ENCODE results near the gene RPUSD1. TPM values are rescaled to one million over a fixed set of nuclear protein-coding genes. Genes with fewer than 3 reads are reported as not detected.

Gene RPUSD1
- total RNA-seq = 31.3 and 38.1 TPM in 2 replicates

DNA sequence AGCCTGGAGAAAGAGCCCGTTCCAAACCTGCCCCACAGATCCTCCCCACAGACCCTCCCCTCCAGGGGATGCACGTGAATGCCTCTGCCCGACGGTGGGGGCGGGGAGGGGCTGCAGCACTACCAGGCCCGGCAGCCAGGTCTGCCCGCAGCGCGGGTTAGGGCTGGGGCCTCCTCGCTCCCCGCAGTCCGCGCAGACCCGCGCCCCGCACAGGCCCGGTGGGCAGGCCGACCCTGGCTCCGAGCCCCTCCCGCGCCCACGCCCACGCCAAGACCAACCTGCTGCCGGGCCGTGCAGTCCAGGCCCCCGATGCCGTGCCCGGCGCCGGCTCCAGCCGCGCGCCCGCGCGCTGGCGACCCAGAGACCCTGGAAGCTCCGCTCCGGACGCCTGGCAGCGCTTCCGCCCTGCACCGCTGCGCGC is at the start of gene RPUSD1:
TSS of gene RPUSD1 (minus strand) at position 404 of the 421 bp plus-strand sequence. CDS start 644 bp downstream, outside the sequence.

GRCh38 chr16:799948-800833 is 12.0 kb upstream of the RPUSD1 start, which contains the start of gene GNG13:
GNG13 (minus strand) TSS chr16:800734; CDS start chr16:799077, 1,657 bp downstream.

DNA sequence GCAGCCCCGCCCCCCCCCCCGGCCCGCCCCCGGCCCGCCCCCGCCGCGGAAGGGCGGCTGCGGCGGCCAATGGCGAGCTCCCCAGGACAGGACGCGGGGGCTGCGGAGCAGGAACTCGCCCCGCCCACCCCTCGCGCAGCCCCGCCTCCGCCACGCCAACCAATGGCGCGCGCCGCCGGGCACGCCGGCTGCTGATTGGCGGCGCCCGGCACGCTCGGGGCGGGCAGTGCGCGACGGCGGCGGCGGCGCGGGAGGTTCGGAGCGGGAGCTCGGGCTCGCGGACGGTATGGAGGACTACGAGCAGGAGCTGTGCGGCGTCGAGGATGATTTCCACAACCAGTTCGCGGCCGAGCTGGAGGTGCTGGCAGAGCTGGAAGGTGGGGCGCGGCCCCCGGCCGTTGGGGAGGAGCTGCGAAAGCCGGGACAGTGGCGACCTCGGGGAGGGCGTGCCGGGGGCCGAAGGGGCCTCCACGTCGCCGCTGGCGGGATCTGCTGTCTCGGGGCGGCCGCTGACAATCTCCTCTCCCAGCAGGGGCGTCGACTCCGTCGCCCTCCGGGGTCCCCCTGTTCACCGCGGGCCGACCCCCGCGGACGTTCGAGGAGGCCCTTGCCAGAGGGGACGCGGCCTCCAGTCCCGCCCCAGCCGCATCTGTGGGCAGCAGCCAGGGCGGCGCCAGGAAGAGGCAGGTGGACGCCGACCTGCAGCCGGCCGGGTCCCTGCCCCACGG is 382 bp upstream of the RPUSD1 start, which contains the start of gene CHTF18:
TSS of gene CHTF18 (plus strand) at position 222 of the 728 bp plus-strand sequence. CDS start at position 287, 65 bp downstream.

DNA sequence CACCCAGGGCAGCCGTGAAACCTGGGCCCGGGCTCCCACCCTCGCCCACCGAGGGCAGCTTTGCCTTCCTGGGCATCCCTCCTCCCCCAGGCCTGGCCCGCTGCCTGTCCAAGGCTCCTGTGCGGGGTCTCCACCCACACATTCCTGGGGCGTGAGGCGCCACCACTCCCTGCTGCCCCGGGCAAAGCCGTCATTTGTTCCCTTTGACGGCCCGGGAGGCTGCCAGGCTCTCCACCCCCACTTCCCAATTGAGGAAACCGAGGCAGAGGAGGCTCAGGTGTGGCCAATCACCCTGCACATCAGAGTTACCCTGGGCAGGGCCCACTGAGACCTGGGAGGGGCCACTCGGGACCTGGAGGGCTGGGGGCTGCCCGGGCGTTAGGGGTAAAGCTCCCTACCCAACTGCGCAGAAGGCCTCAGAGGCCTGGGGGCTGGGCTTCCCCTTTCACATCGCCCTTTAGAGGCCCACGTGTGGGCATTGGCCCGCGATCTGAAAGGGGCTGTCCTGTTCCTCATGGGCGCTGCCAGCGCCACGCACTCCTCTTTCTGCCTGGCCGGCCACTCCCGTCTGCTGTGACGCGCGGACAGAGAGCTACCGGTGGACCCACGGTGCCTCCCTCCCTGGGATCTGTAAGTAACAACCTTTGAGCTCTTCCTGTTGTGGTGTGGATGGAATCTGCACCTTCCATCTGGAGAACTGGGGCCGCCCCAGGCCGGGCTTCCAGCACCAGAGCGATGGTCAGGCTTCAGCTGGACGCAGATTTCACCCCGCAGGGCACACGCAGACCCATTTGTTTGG is 27.4 kb downstream of the RPUSD1 start, which contains the start of gene MSLN:
TSS of gene MSLN (plus strand) at position 190 of the 799 bp plus-strand sequence. CDS start 1,947 bp downstream, outside the sequence.

DNA sequence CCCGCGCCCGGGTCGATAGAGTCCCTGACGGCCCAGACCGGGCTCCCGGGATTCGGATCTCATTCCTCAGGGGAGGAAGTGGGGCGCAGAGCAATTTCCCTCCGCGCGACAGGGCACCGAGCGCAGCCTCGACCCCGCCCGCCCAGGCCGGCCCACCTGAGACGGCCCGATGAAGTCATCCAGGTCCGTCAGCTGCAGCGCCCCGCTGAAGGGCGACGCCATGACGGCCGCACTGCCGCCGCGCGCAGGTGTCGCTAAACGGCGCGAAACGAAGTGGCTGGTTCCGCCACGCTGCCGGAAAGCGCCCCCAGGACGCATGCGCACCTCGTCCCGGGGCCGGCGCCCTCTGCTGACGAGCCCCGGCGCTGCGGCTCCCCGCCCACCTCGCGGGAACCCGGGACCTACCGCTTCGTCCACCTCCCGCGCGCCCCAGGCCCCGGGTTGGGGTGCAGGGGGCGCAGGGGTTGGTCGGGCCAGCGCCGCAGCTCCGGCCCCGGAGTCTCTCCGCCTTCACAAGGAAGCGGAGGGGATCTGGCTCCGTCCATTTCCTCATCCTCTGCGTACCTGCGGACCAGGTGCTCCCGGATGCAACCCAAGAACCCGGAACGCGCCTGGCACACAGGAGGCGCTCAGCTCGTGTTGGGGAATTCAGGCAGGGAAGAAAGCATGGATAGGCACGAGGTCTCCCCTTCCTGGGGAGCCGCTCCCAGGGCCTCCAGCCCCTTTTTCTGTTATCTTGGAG is 47.2 kb downstream of the RPUSD1 start, which contains the start of gene CIAO3:
TSS of gene CIAO3 (minus strand) at position 234 of the 742 bp plus-strand sequence. CDS start at position 222, 12 bp downstream.

Other genes with a start within 250 kb of the RPUSD1 start
- not detected in 2 replicates for gene PRR35, start 228.0 kb downstream of the RPUSD1 start, total RNA-seq
- under 0.01 TPM in 1 of 2 replicates, not detected in the other for gene NHLRC4, start 221.4 kb downstream of the RPUSD1 start, total RNA-seq
- gene PIGQ, start 218.4 kb downstream of the RPUSD1 start, total RNA-seq = 24.6 and 27.7 TPM in 2 replicates
- 15.7 and 19.2 TPM in 2 replicates for gene RAB40C, start 198.3 kb downstream of the RPUSD1 start, total RNA-seq
- gene WFIKKN1, start 157.4 kb downstream of the RPUSD1 start, total RNA-seq = 0.21 and 0.24 TPM in 2 replicates
- 86.1 and 148 TPM in 2 replicates for gene METTL26, start 152.1 kb downstream of the RPUSD1 start, total RNA-seq
- gene MCRIP2, start 146.6 kb downstream of the RPUSD1 start, total RNA-seq = 55.4 and 57.3 TPM in 2 replicates
- 8.7 and 10.7 TPM in 2 replicates for gene WDR90, start 139.0 kb downstream of the RPUSD1 start, total RNA-seq
- 46.5 and 56.1 TPM in 2 replicates for gene RHOT2, start 120.2 kb downstream of the RPUSD1 start, total RNA-seq
- 7.0 and 19.2 TPM in 2 replicates for gene RHBDL1, start 112.7 kb downstream of the RPUSD1 start, total RNA-seq
- gene STUB1, start 108.0 kb downstream of the RPUSD1 start, total RNA-seq = 145 and 166 TPM in 2 replicates
- 24.8 and 27.5 TPM in 2 replicates for gene JMJD8, start 104.0 kb downstream of the RPUSD1 start, total RNA-seq
- gene WDR24, start 98.0 kb downstream of the RPUSD1 start, total RNA-seq = 3.1 and 3.8 TPM in 2 replicates
- gene FBXL16, start 82.6 kb downstream of the RPUSD1 start, total RNA-seq = 0.21 and 0.72 TPM in 2 replicates
- gene METRN, start 73.3 kb downstream of the RPUSD1 start, total RNA-seq = 191 and 218 TPM in 2 replicates
- gene ANTKMT, start 67.2 kb downstream of the RPUSD1 start, total RNA-seq = 34.0 and 42.0 TPM in 2 replicates
- 0.85 and 2.2 TPM in 2 replicates for gene CCDC78, start 61.9 kb downstream of the RPUSD1 start, total RNA-seq
- gene HAGHL, start 61.3 kb downstream of the RPUSD1 start, total RNA-seq = 28.6 and 44.1 TPM in 2 replicates
- 37.1 and 46.3 TPM in 2 replicates for gene CIAO3, start 47.4 kb downstream of the RPUSD1 start, total RNA-seq
- 9.0 and 15.4 TPM in 2 replicates for gene MSLN, start 27.6 kb downstream of the RPUSD1 start, total RNA-seq
- gene CHTF18, start 239 bp upstream of the RPUSD1 start, total RNA-seq = 2.8 and 8.4 TPM in 2 replicates
- gene GNG13, start 12.4 kb upstream of the RPUSD1 start, total RNA-seq = not detected in 2 replicates
- 5.1 and 10.0 TPM in 2 replicates for gene LMF1, start 182.6 kb upstream of the RPUSD1 start, total RNA-seq
- gene SOX8, start 193.4 kb upstream of the RPUSD1 start, total RNA-seq = not detected in 2 replicates

Data from tracheal epithelial cell (primary cell).